HepG2 (cell line): ENCODE results near the gene FANCE. TPM values are rescaled to one million over a fixed set of nuclear protein-coding genes. Genes with fewer than 3 reads are reported as not detected.

Experiments used
- ATAC-seq: fragments of 200-7000 bp; cut with Tn5 transposase; 3 replicates; pipeline ENCODE4 v1.9.1; 2020; ENCODE audit warnings: mild to moderate bottlenecking, moderate library complexity
- BruUV-seq: library from RNA; stranded (reverse); fragments of 400-500 nt; replicated peaks from 2 replicates; lab custom pipeline; 2021; lab: Mats Ljungman, UMichigan
- CTCF ChIA-PET: fragments of 300-600 bp; formaldehyde crosslinking; extraction: SDS; loops from one replicate; lab custom pipeline; 2021; ENCODE audit warnings: low total read pairs, inconsistent platforms, low intra/inter-chr PET ratio; lab: Yijun Ruan, JAX
- POLR2A ChIA-PET: fragments of 350-600 bp; sonication (Branson Sonifier 250); formaldehyde crosslinking; loops from one replicate; lab custom pipeline; 2020; ENCODE audit warnings: antibody characterized with exemption, inconsistent platforms; lab: Yijun Ruan, JAX
- DNase-seq: peaks from one replicate; pipeline ENCODE4 v3.0.0-alpha.2; 2015; ENCODE audit warnings: low spot score
- FAIRE-seq: peaks from 3 replicates; lab custom pipeline; 2011; peaks lifted over from hg19 to GRCh38; lab: Jason Lieb, UNC
- H2AFZ ChIP-seq: one replicate; pipeline ENCODE4 v1.6.1; 2011; ENCODE audit warnings: low read length, inconsistent platforms
- H3K27ac ChIP-seq: fragments of 300-600 bp; 3 replicates; pipeline ENCODE4 v1.8.0; 2011; ENCODE audit warnings: mixed run types, mild to moderate bottlenecking, mixed read lengths, low read length, inconsistent platforms; ENCODE audit not compliant: insufficient read depth; ENCODE audit errors: extremely low read length
- H3K27me3 ChIP-seq, 2 experiments: fragments of 200-600 bp in 1 of 2; 2 replicates in 1 of 2; 3 replicates in 1 of 2; pipeline versions ENCODE4 v1.6.0 to v1.8.0; 2011; ENCODE audit warnings: low read length in 2 of 2, mild to moderate bottlenecking in 2 of 2, moderate library complexity in 2 of 2, inconsistent platforms in 1 of 2; ENCODE audit not compliant: insufficient read depth in 2 of 2, control insufficient read depth in 1 of 2
- H3K36me3 ChIP-seq, 2 experiments: fragments of 200-600 bp in 1 of 2; replicated peaks in 1 of 2; 2 replicates in 1 of 2; 3 replicates in 1 of 2; pipeline versions ENCODE4 v1.5.1 to v1.8.0; 2011; ENCODE audit warnings: low read length in 2 of 2, inconsistent platforms in 1 of 2; ENCODE audit not compliant: insufficient read depth in 2 of 2, control insufficient read depth in 1 of 2
- H3K4me1 ChIP-seq: 2 replicates; pipeline ENCODE4 v1.5.1; 2012; ENCODE audit warnings: low read length, inconsistent platforms; ENCODE audit not compliant: insufficient read depth
- H3K4me2 ChIP-seq: 2 replicates; pipeline ENCODE4 v1.6.0; 2011; ENCODE audit warnings: low read depth, low read length, inconsistent platforms
- H3K4me3 ChIP-seq, 3 experiments: fragments of 200-600 bp in 1 of 3; sonication (generic), shearing (Covaris generic) in 1 of 3; replicated peaks in 1 of 3; 2 replicates each; pipeline ENCODE4 v1.5.1; 2011 to 2016; ENCODE audit warnings: low read length in 3 of 3, inconsistent platforms in 2 of 3, low read depth in 2 of 3, mild to moderate bottlenecking in 2 of 3, control low read depth in 1 of 3, mixed read lengths in 1 of 3; ENCODE audit not compliant: insufficient read depth in 1 of 3
- H3K79me2 ChIP-seq: one replicate; pipeline ENCODE4 v1.6.1; 2011; ENCODE audit warnings: low read length, inconsistent platforms; ENCODE audit not compliant: insufficient read depth
- H3K9ac ChIP-seq: 2 replicates; pipeline ENCODE4 v1.6.0; 2011; ENCODE audit warnings: mild to moderate bottlenecking, low read depth, low read length, inconsistent platforms; ENCODE audit not compliant: insufficient read depth
- H3K9me3 ChIP-seq: 2 replicates; pipeline ENCODE4 v1.5.1; 2012; ENCODE audit warnings: mild to moderate bottlenecking, low read length
- H4K20me1 ChIP-seq: 2 replicates; pipeline ENCODE4 v1.6.0; 2011; ENCODE audit warnings: inconsistent platforms, mild to moderate bottlenecking, low read length, moderate library complexity; ENCODE audit not compliant: insufficient read depth
- AHR ChIP-seq: IDR thresholded peaks from 2 replicates; pipeline ENCODE4 v1.6.1; 2018; ENCODE audit warnings: missing genetic modification reagents, missing compliant biosample characterization
- E2F5 ChIP-seq: sonication (generic); formaldehyde crosslinking; conservative IDR thresholded peaks from 2 replicates; pipeline ENCODE4 v1.4.0; 2020; ENCODE audit warnings: missing genetic modification reagents
- HDAC1 ChIP-seq: sonication (generic); formaldehyde crosslinking; IDR thresholded peaks from 2 replicates; pipeline ENCODE4 v1.5.1; 2020; ENCODE audit warnings: mild to moderate bottlenecking, missing genetic modification reagents
- HHEX ChIP-seq: IDR thresholded peaks from 2 replicates; pipeline ENCODE4 v1.6.1; 2016; ENCODE audit warnings: control low read depth
- PAWR ChIP-seq: sonication (generic); formaldehyde crosslinking; IDR thresholded peaks from 2 replicates; pipeline ENCODE4 v1.4.0; 2020; ENCODE audit warnings: missing genetic modification reagents, mild to moderate bottlenecking, borderline replicate concordance
- PITX1 ChIP-seq: sonication (generic); formaldehyde crosslinking; IDR thresholded peaks from 2 replicates; pipeline ENCODE4 v1.5.1; 2020; ENCODE audit warnings: mild to moderate bottlenecking, missing genetic modification reagents
- SNAI1 ChIP-seq: sonication (generic); formaldehyde crosslinking; IDR thresholded peaks from 2 replicates; pipeline ENCODE4 v1.5.0; 2020; ENCODE audit warnings: mild to moderate bottlenecking, missing genetic modification reagents, borderline replicate concordance
- TFE3 ChIP-seq: IDR thresholded peaks from 2 replicates; pipeline ENCODE4 v1.6.1; 2016
- ZIK1 ChIP-seq: sonication (generic); formaldehyde crosslinking; IDR thresholded peaks from 2 replicates; pipeline ENCODE4 v1.5.0; 2020; ENCODE audit warnings: mild to moderate bottlenecking, low read depth, missing genetic modification reagents, borderline replicate concordance
- ZMYM4 ChIP-seq: sonication (generic); formaldehyde crosslinking; IDR thresholded peaks from 2 replicates; pipeline ENCODE4 v1.8.1; 2023; ENCODE audit warnings: mild to moderate bottlenecking, missing genetic modification reagents
- ZNF3 ChIP-seq: IDR thresholded peaks from 2 replicates; pipeline ENCODE4 v1.7.0; 2017; ENCODE audit warnings: inconsistent platforms
- ZNF383 ChIP-seq: sonication (generic); formaldehyde crosslinking; IDR thresholded peaks from 2 replicates; pipeline ENCODE4 v1.4.0; 2020; ENCODE audit warnings: missing genetic modification reagents, mild to moderate bottlenecking, borderline replicate concordance
- WGBS: methylation state at CpG from one replicate; pipeline ENCODE4 v1.1.6; 2017; ENCODE audit warnings: low lambda C conversion rate; 5-methylcytosine and 5-hydroxymethylcytosine counted together
- in situ Hi-C: cut with HindIII; loops from 2 replicates; pipeline ENCODE4 v1.10.0; 2017; ENCODE audit warnings: low pct_unique_long_range_greater_than_20kb; ENCODE audit not compliant: extremely low pct_ligation_motif_present
- intact Hi-C: fragments of 100-400 bp; cut with micrococcal nuclease; formaldehyde crosslinking; loops from one replicate; pipeline ENCODE4 v1.10.0; 2022; ENCODE audit not compliant: unreplicated experiment
- polyA plus RNA-seq, 8 experiments: library from polyadenylated mRNA; depleted of rRNA in 3 of 8; stranded (reverse) in 7 of 8; unstranded in 1 of 8; fragments of >200 nt; fragmentation: Illumina TruSeq in 4 of 8; extraction: Trizol in 4 of 8; gene quantifications; 2 replicates each; pipeline versions ENCODE4 v1.2.1 to v1.2.3, GENCODE V29; 2011 to 2016; ENCODE audit warnings: low read depth in 4 of 8, missing spikeins in 1 of 8, mixed read lengths in 1 of 8; ENCODE audit not compliant: insufficient read depth in 1 of 8
- total RNA-seq, 5 experiments: library from RNA; depleted of rRNA; stranded (reverse); fragments of >200 nt; fragmentation: Illumina TruSeq; extraction: Trizol; gene quantifications; 2 replicates each; pipeline ENCODE4 v1.2.3, GENCODE V29; 2016; ENCODE audit warnings: low read depth in 1 of 5
- TF ChIP-seq, protein P1 (sequence below): sonication (generic); formaldehyde crosslinking; conservative IDR thresholded peaks from 2 replicates; pipeline ENCODE4 v1.8.0; 2022; ENCODE audit warnings: mild to moderate bottlenecking, moderate library complexity, missing genetic modification reagents

Gene FANCE
- total and polyA plus RNA-seq, 2 of the 13 experiments (the other 11 are each of a cell fraction or from before 2014, with no cell fraction given): 7.1 to 11.2 TPM

DNA sequence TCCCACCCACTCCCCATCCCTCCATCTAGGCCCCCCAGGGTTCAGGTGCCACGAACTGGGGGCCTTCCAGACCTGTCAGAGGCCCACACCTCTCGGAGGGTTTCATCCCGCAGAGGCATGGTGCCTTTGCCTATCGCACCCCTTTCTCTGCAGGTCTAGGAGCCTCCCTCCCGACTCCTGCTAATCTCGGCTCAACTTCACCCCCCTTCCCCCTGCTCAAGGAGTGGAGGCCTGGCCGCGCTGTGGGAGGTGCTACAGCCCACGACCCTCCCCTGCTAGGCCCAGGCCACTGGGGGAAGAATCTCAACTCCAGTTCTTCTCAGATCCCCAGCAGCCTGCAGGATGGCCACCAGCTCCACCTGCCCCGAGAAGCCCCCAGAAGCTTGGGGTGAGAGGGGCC lies 60.6 kb downstream of the FANCE start, which contains the start of gene TULP1:
Gene TULP1 (minus strand): TSS at position 157 of the 400 bp plus-strand sequence. CDS start 38 bp downstream, at position 119.
- no peak for TF ChIP-seq PITX1 (CRISPR knock-in tag)
- TF ChIP-seq TFE3 (CRISPR knock-in tag): no peak
- no peak within 1 kb of the TSS for H3K27ac ChIP-seq
- in situ Hi-C loops: no loop called here
- no peaks in the 10 kb centered on the region for H3K4me1 ChIP-seq
- no peaks in the 10 kb centered on the region for H4K20me1 ChIP-seq
- no TSS peak for BruUV-seq
- intact Hi-C loops: no loop called here
- H3K36me3 ChIP-seq: no peaks in the 10 kb centered on the region
- H3K4me3 ChIP-seq: no peak within 1 kb of the TSS
- no peak for ATAC-seq
- no peaks in the 10 kb centered on the region for H3K79me2 ChIP-seq
- WGBS: 40% methylated on average over 10 of the region's 10 CpGs
- ChIA-PET POLR2A (no interaction called here), CTCF (no interaction called here)
- no peak within 1 kb of the TSS for H3K4me2 ChIP-seq
- no peak for DNase-seq
- H2AFZ ChIP-seq: no peak within 1 kb of the TSS
- FAIRE-seq: no peak
- H3K9me3 ChIP-seq: no peaks in the 10 kb centered on the region
- peaks cover 2 to 55% of the 10 kb centered on the region in 2 experiments; a peak in 4 of 5 replicates for H3K27me3 ChIP-seq
- no peak within 1 kb of the TSS for H3K9ac ChIP-seq

DNA sequence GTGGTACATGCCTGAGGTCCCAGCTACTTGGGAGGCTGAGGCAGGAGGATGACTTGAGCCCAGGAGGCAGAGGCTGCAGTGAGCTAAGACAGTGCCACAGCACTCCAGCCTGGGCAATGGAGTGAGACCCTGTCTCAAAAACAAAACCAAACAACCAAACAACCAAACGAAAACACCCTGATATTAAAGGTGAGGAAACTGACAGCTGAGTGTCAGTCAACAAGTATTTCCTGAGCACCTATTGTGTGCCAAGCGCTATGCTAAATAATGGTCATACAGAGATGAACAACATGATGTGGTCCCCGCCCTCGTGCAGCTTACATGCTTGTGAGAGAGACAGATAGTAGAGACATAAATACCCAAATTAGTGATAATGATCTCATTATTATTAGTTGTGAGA lies 62.4 kb downstream of the FANCE start:
- ChIA-PET CTCF (no interaction called here), POLR2A (no interaction called here)
- H3K36me3 ChIP-seq: no peaks in the 10 kb centered on the region
- no peak overlapping the region for H3K4me3 ChIP-seq
- no peak for FAIRE-seq
- H2AFZ ChIP-seq: no peak overlapping the region
- peaks cover 4% of the 10 kb centered on the region; the same call in 1 of the 2 replicates for H3K4me1 ChIP-seq
- no peak overlapping the region for H3K4me2 ChIP-seq
- H3K9me3 ChIP-seq: no peaks in the 10 kb centered on the region
- H4K20me1 ChIP-seq: no peaks in the 10 kb centered on the region
- H3K9ac ChIP-seq: no peak overlapping the region
- no peak overlapping the region for H3K27ac ChIP-seq
- H3K27me3 ChIP-seq: peaks cover 2 to 38% of the 10 kb centered on the region in 2 experiments; a peak in 4 of 5 replicates
- in situ Hi-C loops: no loop called here
- no peak for DNase-seq
- no peaks in the 10 kb centered on the region for H3K79me2 ChIP-seq
- 27% methylated on average over 4 of the region's 4 CpGs for WGBS
- BruUV-seq: no TSS peak
- ATAC-seq: no peak
- intact Hi-C loops: no loop called here
- TF ChIP-seq PAWR (CRISPR knock-in tag) (no peak), ZNF383 (CRISPR knock-in tag) (no peak), AHR (no peak), HHEX (no peak), HDAC1 (no peak), E2F5 (CRISPR knock-in tag) (no peak), SNAI1 (CRISPR knock-in tag) (no peak), ZMYM4 (CRISPR knock-in tag) (no peak), ZIK1 (CRISPR knock-in tag) (no peak), ZNF3 (CRISPR knock-in tag) (peak; percentile 87)
- TF ChIP-seq, protein P1, sequence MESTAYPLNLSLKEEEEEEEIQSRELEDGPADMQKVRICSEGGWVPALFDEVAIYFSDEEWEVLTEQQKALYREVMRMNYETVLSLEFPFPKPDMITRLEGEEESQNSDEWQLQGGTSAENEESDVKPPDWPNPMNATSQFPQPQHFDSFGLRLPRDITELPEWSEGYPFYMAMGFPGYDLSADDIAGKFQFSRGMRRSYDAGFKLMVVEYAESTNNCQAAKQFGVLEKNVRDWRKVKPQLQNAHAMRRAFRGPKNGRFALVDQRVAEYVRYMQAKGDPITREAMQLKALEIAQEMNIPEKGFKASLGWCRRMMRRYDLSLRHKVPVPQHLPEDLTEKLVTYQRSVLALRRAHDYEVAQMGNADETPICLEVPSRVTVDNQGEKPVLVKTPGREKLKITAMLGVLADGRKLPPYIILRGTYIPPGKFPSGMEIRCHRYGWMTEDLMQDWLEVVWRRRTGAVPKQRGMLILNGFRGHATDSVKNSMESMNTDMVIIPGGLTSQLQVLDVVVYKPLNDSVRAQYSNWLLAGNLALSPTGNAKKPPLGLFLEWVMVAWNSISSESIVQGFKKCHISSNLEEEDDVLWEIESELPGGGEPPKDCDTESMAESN (CRISPR knock-in tag): no peak
